Astrocyte (in vitro differentiated cells and primary cell): ENCODE measurements around the gene SPOCK1. TPM values are rescaled to one million over a fixed set of nuclear protein-coding genes. Genes with fewer than 3 reads are reported as not detected.

Experiments
- DNase-seq: peaks from one replicate; pipeline ENCODE4 v3.0.0-alpha.2; 2010; ENCODE audit warnings: low read depth
- FAIRE-seq: peaks from 2 replicates; lab custom pipeline; 2011; peaks lifted over from hg19 to GRCh38; lab: Jason Lieb, UNC
- H2AFZ ChIP-seq: 2 replicates; pipeline ENCODE4 v1.6.0; 2012; ENCODE audit warnings: low read depth, low read length, inconsistent platforms
- H3K27ac ChIP-seq: 2 replicates; pipeline ENCODE4 v1.5.1; 2011; ENCODE audit warnings: low read depth, low read length, inconsistent platforms
- H3K27me3 ChIP-seq: 2 replicates; pipeline ENCODE4 v1.6.0; 2011; ENCODE audit warnings: low read length, inconsistent platforms; ENCODE audit not compliant: insufficient read depth
- H3K36me3 ChIP-seq: 2 replicates; pipeline ENCODE4 v1.5.1; 2011; ENCODE audit warnings: low read length, inconsistent platforms; ENCODE audit not compliant: insufficient read depth
- H3K4me1 ChIP-seq: 2 replicates; pipeline ENCODE4 v1.5.1; 2011; ENCODE audit warnings: low read length, inconsistent platforms; ENCODE audit not compliant: insufficient read depth
- H3K4me2 ChIP-seq: 2 replicates; pipeline ENCODE4 v1.6.0; 2012; ENCODE audit warnings: low read length, inconsistent platforms
- H3K4me3 ChIP-seq: 2 replicates; pipeline ENCODE4 v1.5.1; 2011; ENCODE audit warnings: low read depth, mild to moderate bottlenecking, low read length, inconsistent platforms; ENCODE audit not compliant: insufficient read depth
- H3K79me2 ChIP-seq: 2 replicates; pipeline ENCODE4 v1.6.0; 2012; ENCODE audit warnings: mild to moderate bottlenecking, low read length, inconsistent platforms; ENCODE audit not compliant: insufficient read depth
- H3K9ac ChIP-seq: 2 replicates; pipeline ENCODE4 v1.6.0; 2012; ENCODE audit warnings: mild to moderate bottlenecking, low read length, inconsistent platforms
- H3K9me3 ChIP-seq: 2 replicates; pipeline ENCODE4 v1.5.1; 2012; ENCODE audit warnings: low read depth, mild to moderate bottlenecking, low read length, inconsistent platforms; ENCODE audit not compliant: insufficient read depth
- H4K20me1 ChIP-seq: 2 replicates; pipeline ENCODE4 v1.6.0; 2012; ENCODE audit warnings: low read length, inconsistent platforms; ENCODE audit not compliant: insufficient read depth
- H3K27ac Mint-ChIP-seq: one replicate; pipeline ENCODE4 v1.8.0; 2021; ENCODE audit warnings: mild to moderate bottlenecking, mixed read lengths; ENCODE audit not compliant: unreplicated experiment
- H3K27me3 Mint-ChIP-seq: one replicate; pipeline ENCODE4 v1.8.0; 2021; ENCODE audit warnings: low read depth, mixed read lengths; ENCODE audit not compliant: unreplicated experiment
- H3K36me3 Mint-ChIP-seq: one replicate; pipeline ENCODE4 v1.8.0; 2021; ENCODE audit warnings: low read depth, mixed read lengths; ENCODE audit not compliant: unreplicated experiment
- H3K4me1 Mint-ChIP-seq: one replicate; pipeline ENCODE4 v1.8.0; 2021; ENCODE audit warnings: low read depth, mixed read lengths; ENCODE audit not compliant: unreplicated experiment
- H3K4me3 Mint-ChIP-seq: one replicate; pipeline ENCODE4 v1.8.0; 2021; ENCODE audit warnings: mild to moderate bottlenecking, moderate library complexity, mixed read lengths; ENCODE audit not compliant: unreplicated experiment
- H3K9me3 Mint-ChIP-seq: one replicate; pipeline ENCODE4 v1.8.0; 2021; ENCODE audit warnings: mild to moderate bottlenecking, mixed read lengths; ENCODE audit not compliant: unreplicated experiment
- CTCF ChIP-seq: IDR thresholded peaks from 2 replicates; pipeline ENCODE4 v1.5.1; 2011; ENCODE audit warnings: low read depth, mild to moderate bottlenecking, inconsistent platforms, low read length, moderate library complexity; ENCODE audit not compliant: insufficient read depth
- EZH2 ChIP-seq: IDR thresholded peaks from 2 replicates; pipeline ENCODE4 v1.6.1; 2012; ENCODE audit warnings: mild to moderate bottlenecking, low read length, inconsistent platforms; ENCODE audit not compliant: insufficient read depth
- total RNA-seq: library from RNA; stranded (reverse); gene quantifications from 2 replicates; pipeline ENCODE4 v1.2.1, GENCODE V29; 2021

Gene SPOCK1
- total RNA-seq, 1 donor from 2014 or later = 53.5 TPM

DNA sequence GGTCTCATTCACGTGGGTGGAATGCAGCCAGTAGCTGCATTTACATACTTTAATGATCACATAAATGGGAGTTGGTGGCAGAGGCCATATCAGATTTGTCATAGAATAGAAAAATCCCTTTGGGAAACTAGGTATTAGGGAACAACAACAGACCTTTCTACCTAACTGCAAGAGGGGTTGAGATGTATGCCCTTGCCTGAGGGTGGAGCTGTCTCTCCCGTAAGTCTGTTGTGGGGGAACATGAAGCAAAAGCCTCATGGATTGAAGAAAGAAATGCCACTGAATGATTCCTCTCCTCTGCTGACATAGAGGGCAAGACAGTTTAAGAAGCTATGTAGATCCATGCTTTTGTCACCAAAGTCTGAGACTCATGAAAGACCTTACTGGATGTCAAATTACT lies 461.3 kb downstream of the SPOCK1 start:
- FAIRE-seq = no peak
- Histone ChIP-seq H3K79me2 (no peaks in the 10 kb centered on the region), H3K27ac (no peak overlapping the region), H3K27me3 (no peaks in the 10 kb centered on the region), H3K4me1 (peaks cover 3% of the 10 kb centered on the region), H3K9me3 (no peaks in the 10 kb centered on the region), H3K36me3 (peaks cover 2% of the 10 kb centered on the region), H4K20me1 (peaks cover 22% of the 10 kb centered on the region), H3K9ac (no peak overlapping the region), H3K4me2 (no peak overlapping the region), H3K4me3 (no peak overlapping the region), H2AFZ (no peak overlapping the region)
- TF ChIP-seq CTCF (no peak), EZH2 (no peak)
- DNase-seq = no peak
- Mint-ChIP-seq H3K27me3 (peaks cover 5% of the 10 kb centered on the region), H3K27ac (no peak overlapping the region), H3K9me3 (peaks cover 2% of the 10 kb centered on the region), H3K4me3 (no peak overlapping the region), H3K4me1 (no peaks in the 10 kb centered on the region), H3K36me3 (no peaks in the 10 kb centered on the region)

GRCh38 chr5:137036640-137037039 lies 462.5 kb downstream of the SPOCK1 start:
- no peaks in the 10 kb centered on the region for H3K4me1 Mint-ChIP-seq

More at GRCh38 chr5:137036640-137037039, 462.5 kb downstream of the SPOCK1 start:
- Histone ChIP-seq H3K27me3 (no peaks in the 10 kb centered on the region), H4K20me1 (peaks cover 22% of the 10 kb centered on the region), H3K4me2 (no peak overlapping the region), H3K27ac (no peak overlapping the region), H3K4me1 (peaks cover 3% of the 10 kb centered on the region), H3K9me3 (no peaks in the 10 kb centered on the region), H3K79me2 (no peaks in the 10 kb centered on the region), H3K4me3 (no peak overlapping the region), H3K9ac (no peak overlapping the region), H2AFZ (no peak overlapping the region), H3K36me3 (peaks cover 2% of the 10 kb centered on the region)
- no peak for FAIRE-seq
- no peak overlapping the region for H3K27ac Mint-ChIP-seq
- no peak overlapping the region for H3K4me3 Mint-ChIP-seq
- H3K36me3 Mint-ChIP-seq = no peaks in the 10 kb centered on the region
- no peak for TF ChIP-seq EZH2
- TF ChIP-seq CTCF = no peak
- H3K9me3 Mint-ChIP-seq = peaks cover 5% of the 10 kb centered on the region
- peaks cover 8% of the 10 kb centered on the region for H3K27me3 Mint-ChIP-seq
- DNase-seq = no peak
